HG02981 (cell line): ENCODE results near the gene PDRG1.

ENCODE experiments used
- ATAC-seq: cut with Tn5 transposase; IDR thresholded peaks from one replicate; pipeline ENCODE4 v1.9.1; 2021; ENCODE audit warnings: mild to moderate bottlenecking, moderate library complexity; ENCODE audit not compliant: unreplicated experiment

The PDRG1 gene

DNA sequence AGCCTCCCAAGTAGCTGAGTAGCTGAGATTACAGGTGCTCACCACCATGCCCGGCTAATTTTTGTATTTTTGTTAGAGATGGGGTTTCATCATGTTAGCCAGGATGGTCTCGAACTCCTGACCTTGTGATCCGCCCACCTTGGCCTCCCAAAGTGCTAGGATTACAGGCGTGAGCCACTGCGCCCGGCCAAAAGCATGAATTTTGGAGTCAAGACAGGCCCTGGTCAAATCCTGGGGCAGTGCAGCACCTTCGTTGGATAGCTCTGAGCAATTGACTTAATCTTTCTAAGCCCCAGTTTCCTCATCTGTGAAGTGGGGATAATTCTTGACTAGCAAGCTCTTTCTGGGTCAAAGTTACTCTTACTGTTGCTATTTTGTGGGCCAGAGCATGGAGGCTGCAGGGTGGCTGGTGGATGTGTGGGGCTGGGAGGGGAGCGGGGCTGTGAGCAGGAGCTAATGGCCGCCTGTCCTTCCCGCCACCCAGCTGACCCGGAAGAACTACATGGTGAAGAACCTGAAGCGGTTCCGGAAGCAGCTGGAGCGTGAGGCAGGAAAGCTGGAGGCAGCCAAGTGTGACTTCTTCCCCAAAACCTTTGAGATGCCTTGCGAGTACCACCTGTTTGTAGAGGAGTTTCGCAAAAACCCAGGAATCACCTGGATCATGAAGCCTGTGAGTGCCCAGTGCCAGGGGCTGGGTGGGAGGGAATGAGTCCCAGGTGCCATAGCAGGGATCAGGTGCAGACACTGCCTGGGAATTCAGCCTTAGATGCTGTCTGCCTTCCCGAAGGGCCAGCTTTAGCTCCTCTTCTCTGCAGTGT is 42.4 kb downstream of the PDRG1 start:
- ATAC-seq: no peak

DNA sequence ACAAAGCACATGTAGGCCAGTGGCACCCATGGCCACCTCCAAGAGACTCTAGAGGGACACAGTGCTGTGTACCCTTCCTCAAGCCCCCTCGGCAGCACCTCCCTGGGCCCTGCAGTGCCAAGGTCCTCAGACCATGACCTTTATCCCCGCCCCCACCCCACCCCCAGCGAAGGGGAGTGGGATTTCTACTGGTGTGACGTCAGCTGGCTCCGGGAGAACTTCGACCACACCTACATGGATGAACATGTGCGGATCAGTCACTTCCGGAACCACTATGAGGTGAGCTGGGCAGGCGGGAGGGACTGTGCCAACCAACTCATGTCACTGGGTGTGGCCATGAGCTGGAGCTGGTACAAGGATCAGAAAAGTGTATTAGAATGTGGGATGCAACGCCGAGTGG is 43.4 kb downstream of the PDRG1 start:
- ATAC-seq: no peak

GRCh38 chr20:31908016-31908415 is 43.8 kb downstream of the PDRG1 start:
- no peak for ATAC-seq

DNA sequence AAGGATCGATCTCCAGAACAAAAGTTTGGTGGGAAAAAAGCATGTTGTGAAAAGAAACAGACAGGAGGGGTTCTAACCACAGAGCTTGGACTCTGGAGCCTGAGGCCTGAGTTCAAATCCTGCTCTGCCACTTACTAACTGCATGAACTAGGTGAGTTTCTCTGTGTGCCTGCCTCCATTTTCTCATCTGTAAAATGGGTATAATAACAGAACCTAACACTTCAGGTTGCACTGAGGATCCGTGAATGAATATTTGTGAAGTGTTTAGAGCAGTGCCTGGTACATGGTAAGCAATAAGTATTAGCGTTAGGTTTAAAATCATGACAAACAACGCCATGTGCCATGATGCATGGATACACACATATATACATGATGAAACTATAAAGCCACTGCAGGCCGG is 44.8 kb downstream of the PDRG1 start:
- ATAC-seq: no peak

GRCh38 chr20:31906001-31906400 is 45.8 kb downstream of the PDRG1 start:
- ATAC-seq: no peak

DNA sequence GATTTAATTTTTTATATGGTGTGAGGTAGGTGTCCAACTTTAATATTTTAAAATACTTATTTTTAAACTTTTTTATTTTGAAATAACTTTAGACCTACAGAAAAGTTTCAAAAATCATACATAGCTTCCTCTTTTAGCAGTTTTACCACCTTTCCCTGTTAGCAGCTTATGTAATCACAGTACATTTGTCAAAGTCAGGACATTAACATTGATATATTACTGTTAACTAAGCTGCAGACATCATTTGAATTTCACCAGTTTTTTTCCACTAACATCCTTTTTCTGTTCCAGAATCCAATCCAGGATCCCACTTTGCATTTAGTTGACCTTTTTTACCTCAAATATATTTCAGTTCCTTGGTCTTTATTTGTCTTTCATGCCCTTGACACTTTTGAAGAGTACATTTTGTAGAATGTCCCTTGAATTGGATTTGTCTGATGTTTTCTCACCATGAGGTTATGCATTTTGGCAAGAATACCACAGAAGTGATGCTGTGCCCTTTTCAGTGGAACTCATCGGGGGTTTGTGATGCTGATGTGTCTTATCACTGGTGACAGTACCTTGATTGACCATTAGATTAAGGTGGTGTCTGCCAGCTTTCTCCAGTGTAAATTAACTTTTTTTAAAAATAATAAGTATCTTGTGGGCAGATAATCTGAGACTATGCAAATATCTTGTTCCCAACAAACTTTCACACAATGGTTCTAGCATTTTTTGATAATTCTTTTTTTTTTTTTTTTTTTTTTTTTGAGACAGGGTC is 48.0 kb downstream of the PDRG1 start:
- no peak for ATAC-seq

DNA sequence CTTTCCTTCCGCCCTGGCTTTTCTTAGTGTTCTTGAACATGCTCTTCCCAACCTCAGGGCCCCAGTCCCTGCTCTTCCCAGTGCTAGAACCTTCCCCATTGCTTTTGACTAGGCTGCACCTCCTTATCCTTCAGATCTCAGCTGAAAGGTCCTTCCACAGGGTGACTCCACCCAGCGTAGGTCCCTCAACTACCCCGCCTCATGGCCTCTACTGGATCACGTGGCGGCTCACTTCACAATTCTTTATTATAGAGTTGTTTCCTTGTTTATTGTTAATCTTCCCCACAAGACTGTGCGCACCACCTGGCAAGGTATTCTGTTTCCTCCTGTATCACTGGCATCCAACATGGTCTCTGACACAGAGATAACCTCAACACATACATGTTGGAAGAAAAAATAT is 50.2 kb downstream of the PDRG1 start:
- no peak for ATAC-seq

DNA sequence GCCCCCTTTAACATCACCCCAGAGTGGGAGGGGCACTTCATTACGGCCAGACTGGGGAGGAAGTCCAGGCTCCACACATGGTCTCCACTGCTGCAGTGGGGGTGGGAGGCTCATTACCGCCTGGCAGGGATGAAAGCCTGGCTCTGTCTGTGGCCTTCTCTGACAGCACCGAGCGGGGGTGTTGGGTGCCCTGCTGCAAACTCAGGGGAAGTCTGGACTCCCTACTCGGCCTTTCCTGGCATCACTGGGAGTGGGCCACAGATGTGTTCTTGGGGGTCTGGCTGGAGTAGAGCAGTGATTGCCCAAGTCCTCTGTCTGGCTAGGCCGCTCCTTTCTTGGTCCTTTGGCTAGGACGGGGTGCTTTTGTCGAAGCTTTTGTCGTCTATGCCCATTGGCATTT is 54.3 kb downstream of the PDRG1 start:
- no peak for ATAC-seq

- ATAC-seq: no peak
Measured at GRCh38 chr20:31896049-31896448, 55.8 kb downstream of the PDRG1 start.

GRCh38 chr20:31894980-31895675 is 56.7 kb downstream of the PDRG1 start:
- peak; percentile 98 for ATAC-seq
